HepG2 (cell line): ENCODE results near the gene TGFBRAP1. TPM values are rescaled to one million over a fixed set of nuclear protein-coding genes. Genes with fewer than 3 reads are reported as not detected.

Experiments
- AKAP8 ChIP-seq: sonication (generic); formaldehyde crosslinking; IDR thresholded peaks from 2 replicates; pipeline ENCODE4 v1.5.1; 2020; ENCODE audit warnings: mild to moderate bottlenecking, missing genetic modification reagents
- ATM ChIP-seq: fragments of 450-650 bp; IDR thresholded peaks from 2 replicates; pipeline ENCODE4 v1.7.1; 2017; ENCODE audit warnings: mild to moderate bottlenecking, borderline replicate concordance
- DZIP1 ChIP-seq: sonication (generic); formaldehyde crosslinking; IDR thresholded peaks from 2 replicates; pipeline ENCODE4 v1.5.0; 2020; ENCODE audit warnings: mild to moderate bottlenecking, missing genetic modification reagents
- ETV6 ChIP-seq: sonication (generic); formaldehyde crosslinking; conservative IDR thresholded peaks from 2 replicates; pipeline ENCODE4 v1.4.0; 2020; ENCODE audit warnings: missing genetic modification reagents
- FOXA3 ChIP-seq: IDR thresholded peaks from 2 replicates; pipeline ENCODE4 v1.6.1; 2016; ENCODE audit warnings: missing genetic modification reagents, missing compliant biosample characterization
- FOXP4 ChIP-seq: sonication (generic); formaldehyde crosslinking; IDR thresholded peaks from 2 replicates; pipeline ENCODE4 v1.4.0; 2020; ENCODE audit warnings: missing genetic modification reagents
- HOXA9 ChIP-seq: sonication (generic); formaldehyde crosslinking; IDR thresholded peaks from 2 replicates; pipeline ENCODE4 v1.8.1; 2022; ENCODE audit warnings: missing genetic modification reagents, mild to moderate bottlenecking, moderate library complexity, borderline replicate concordance
- NONO ChIP-seq, 2 experiments: fragments of 450-650 bp in 1 of 2; sonication (generic) in 1 of 2; formaldehyde crosslinking in 1 of 2; IDR thresholded peaks in 1 of 2; conservative IDR thresholded peaks in 1 of 2; 2 replicates each; pipeline versions ENCODE4 v1.6.1 to v1.8.0; 2017 to 2022; ENCODE audit warnings: mild to moderate bottlenecking in 1 of 2, missing genetic modification reagents in 1 of 2, moderate library complexity in 1 of 2
- PATZ1 ChIP-seq: sonication (generic); formaldehyde crosslinking; IDR thresholded peaks from 2 replicates; pipeline ENCODE4 v1.4.0; 2020; ENCODE audit warnings: missing genetic modification reagents
- PRPF4 ChIP-seq: fragments of 200-400 bp; formaldehyde crosslinking; IDR thresholded peaks from 2 replicates; pipeline ENCODE4 v1.6.1; 2016; ENCODE audit warnings: low read length, low read depth; ENCODE audit not compliant: poor library complexity, severe bottlenecking
- RXRA ChIP-seq: sonication (generic); formaldehyde crosslinking; IDR thresholded peaks from 2 replicates; pipeline ENCODE4 v1.5.1; 2020; ENCODE audit warnings: missing genetic modification reagents
- SSRP1 ChIP-seq: IDR thresholded peaks from 2 replicates; pipeline ENCODE4 v1.6.1; 2016; ENCODE audit warnings: control low read depth
- ZNF280D ChIP-seq: sonication (generic); formaldehyde crosslinking; IDR thresholded peaks from 2 replicates; pipeline ENCODE4 v1.5.1; 2020; ENCODE audit warnings: mild to moderate bottlenecking, missing genetic modification reagents
- ZNF563 ChIP-seq: sonication (generic); formaldehyde crosslinking; IDR thresholded peaks from 2 replicates; pipeline ENCODE4 v1.8.0; 2022; ENCODE audit warnings: mild to moderate bottlenecking, moderate library complexity, missing genetic modification reagents
- ZNF710 ChIP-seq: sonication (generic); formaldehyde crosslinking; IDR thresholded peaks from 2 replicates; pipeline ENCODE4 v1.5.0; 2020; ENCODE audit warnings: mild to moderate bottlenecking, missing genetic modification reagents, borderline replicate concordance
- polyA plus RNA-seq, 8 experiments: library from polyadenylated mRNA; depleted of rRNA in 3 of 8; stranded (reverse) in 7 of 8; unstranded in 1 of 8; fragments of >200 nt; fragmentation: Illumina TruSeq in 4 of 8; extraction: Trizol in 4 of 8; gene quantifications; 2 replicates each; pipeline versions ENCODE4 v1.2.1 to v1.2.3, GENCODE V29; 2011 to 2016; ENCODE audit warnings: low read depth in 4 of 8, missing spikeins in 1 of 8, mixed read lengths in 1 of 8; ENCODE audit not compliant: insufficient read depth in 1 of 8
- total RNA-seq, 5 experiments: library from RNA; depleted of rRNA; stranded (reverse); fragments of >200 nt; fragmentation: Illumina TruSeq; extraction: Trizol; gene quantifications; 2 replicates each; pipeline ENCODE4 v1.2.3, GENCODE V29; 2016; ENCODE audit warnings: low read depth in 1 of 5

TGFBRAP1 gene
- total and polyA plus RNA-seq, 2 of the 13 experiments (the other 11 are each of a cell fraction or from before 2014, with no cell fraction given), result 12.7 to 22.9 TPM

GRCh38 chr2:105369777-105370690 is 40.5 kb upstream of the TGFBRAP1 start (continued):
- TF ChIP-seq ZNF280D (CRISPR knock-in tag) (no peak), ZNF710 (CRISPR knock-in tag) (peak; percentile 61; the same call in 1 of the 2 replicates), FOXP4 (CRISPR knock-in tag) (0 out of 2 replicates have a peak, but pooled peaks have one; percentile 25), RXRA (CRISPR knock-in tag) (no peak), ATM (no peak), ZNF563 (no peak), AKAP8 (CRISPR knock-in tag) (no peak), SSRP1 (CRISPR knock-in tag) (0 out of 2 replicates have a peak, but pooled peaks have one; percentile 25), DZIP1 (CRISPR knock-in tag) (no peak), ETV6 (CRISPR knock-in tag) (no peak), NONO (IDR thresholded peaks at IDR 0.05) (no peak), NONO (CRISPR knock-in tag; conservative IDR thresholded peaks at IDR 0.05) (peak; percentile 29; the same call in 1 of the 2 replicates), PATZ1 (CRISPR knock-in tag) (peak; percentile 40; the same call in 1 of the 2 replicates), PRPF4 (peak; percentile 65), FOXA3 (CRISPR knock-in tag) (peak; percentile 47; the same call in 1 of the 2 replicates), HOXA9 (no peak)
